NCI-H526 (cell line): Measurements from ENCODE around the gene SLC16A10.
"Not testable (repeated sequence)": the region's sequence is repeated elsewhere in the genome, so short reads cannot be mapped to it uniquely, and the experiment has no call there.

Experiments used
- DNase-seq, 2 experiments: peaks; one replicate each; lab custom pipeline; 2025; lab: John Stamatoyannopoulos, UW

The SLC16A10 gene

GRCh38 chr6:111131018-111131417, 43.7 kb downstream of the SLC16A10 start:
- DNase-seq: not testable (repeated sequence)

- DNase-seq: not testable (repeated sequence)
Measured at GRCh38 chr6:111132669-111133068, 45.4 kb downstream of the SLC16A10 start.

DNA sequence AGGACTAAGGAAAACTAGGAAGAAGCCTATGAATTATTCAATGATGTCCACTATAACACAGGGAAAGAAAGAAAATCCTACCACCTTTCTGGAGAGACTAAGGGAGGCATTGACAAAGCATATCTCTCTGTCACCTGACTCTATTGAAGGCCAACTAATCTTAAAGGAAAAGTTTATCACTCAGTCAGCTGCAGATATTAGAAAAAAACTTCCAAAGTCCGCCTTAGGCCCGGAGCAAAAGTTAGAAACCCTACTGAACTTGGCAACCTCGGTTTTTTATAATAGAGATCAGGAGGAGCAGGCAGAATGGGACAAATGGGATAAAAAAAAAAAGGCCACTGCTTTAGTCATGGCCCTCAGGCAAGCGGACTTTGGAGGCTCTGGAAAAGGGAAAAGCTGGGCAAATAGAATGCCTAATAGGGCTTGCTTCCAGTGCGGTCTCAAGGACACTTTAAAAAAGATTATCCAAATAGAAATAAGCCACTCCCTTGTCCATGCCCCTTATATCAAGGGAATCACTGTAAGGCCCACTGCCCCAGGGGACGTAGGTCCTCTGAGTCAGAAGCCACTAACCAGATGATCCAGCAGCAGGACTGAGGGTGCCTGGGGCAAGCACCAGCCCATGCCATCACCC, 47.0 kb downstream of the SLC16A10 start:
- not testable (repeated sequence) for DNase-seq

- not testable (repeated sequence) for DNase-seq
Measured at GRCh38 chr6:111137489-111138093, 50.3 kb downstream of the SLC16A10 start.

DNA sequence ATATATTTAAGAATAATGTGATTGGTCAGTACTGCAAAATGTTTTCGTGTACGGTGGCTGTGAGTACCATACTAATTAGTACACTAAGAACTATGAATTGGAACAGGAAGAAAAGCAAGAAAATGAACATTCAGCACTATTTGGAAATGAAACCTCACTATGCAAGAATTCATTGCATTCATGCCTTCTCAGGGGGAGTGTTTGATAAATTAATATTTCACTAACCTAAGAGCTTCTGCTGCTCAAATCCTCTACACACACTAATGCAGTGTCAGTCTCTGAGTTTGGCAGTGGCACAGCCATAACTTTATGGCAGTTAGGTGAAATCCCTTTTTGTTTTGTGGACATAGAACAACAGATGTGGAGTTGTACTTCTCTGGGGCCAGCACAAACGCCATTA, 60.1 kb downstream of the SLC16A10 start:
- no peak for DNase-seq

DNA sequence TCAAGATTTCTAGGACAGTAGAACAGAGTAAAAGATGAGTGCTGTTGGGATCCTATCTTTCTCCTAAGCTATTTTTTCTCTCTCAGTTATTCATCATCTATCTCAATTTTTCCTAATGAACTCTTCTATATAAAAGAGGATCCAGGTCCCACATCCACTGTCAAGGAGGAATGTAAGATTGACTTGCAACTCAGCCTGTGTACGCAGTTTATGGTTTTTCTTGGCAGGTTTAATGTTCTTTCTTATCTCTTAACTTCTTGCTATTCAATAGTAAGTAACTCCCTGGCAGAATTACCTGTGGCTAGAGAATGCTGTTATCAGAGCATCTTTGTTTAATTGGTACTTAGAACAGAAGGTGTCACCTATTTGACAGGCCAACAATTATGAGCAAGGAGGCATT, 60.8 kb downstream of the SLC16A10 start:
- no peak for DNase-seq

GRCh38 chr6:111150577-111150976, 63.3 kb downstream of the SLC16A10 start:
- no peak for DNase-seq

DNA sequence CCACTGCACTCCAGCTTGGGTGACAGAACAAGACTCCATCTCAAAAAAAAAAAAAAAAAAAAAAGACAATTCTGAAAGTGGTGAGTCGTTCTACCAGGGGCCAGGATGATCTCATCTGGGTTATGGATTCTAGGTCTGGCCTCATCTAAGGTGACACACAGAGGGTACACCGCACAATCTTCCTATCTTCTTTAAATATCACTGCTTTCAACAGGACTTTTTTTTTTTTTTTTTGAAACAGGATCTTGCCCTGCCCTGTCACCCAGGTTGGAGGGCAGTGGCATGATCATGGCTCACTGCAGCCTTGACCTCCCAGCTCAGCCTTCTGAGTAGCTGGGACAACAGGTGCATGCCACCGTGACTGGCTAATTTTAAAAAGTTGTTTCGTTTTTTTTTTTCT, 67.7 kb downstream of the SLC16A10 start:
- DNase-seq: no peak

DNA sequence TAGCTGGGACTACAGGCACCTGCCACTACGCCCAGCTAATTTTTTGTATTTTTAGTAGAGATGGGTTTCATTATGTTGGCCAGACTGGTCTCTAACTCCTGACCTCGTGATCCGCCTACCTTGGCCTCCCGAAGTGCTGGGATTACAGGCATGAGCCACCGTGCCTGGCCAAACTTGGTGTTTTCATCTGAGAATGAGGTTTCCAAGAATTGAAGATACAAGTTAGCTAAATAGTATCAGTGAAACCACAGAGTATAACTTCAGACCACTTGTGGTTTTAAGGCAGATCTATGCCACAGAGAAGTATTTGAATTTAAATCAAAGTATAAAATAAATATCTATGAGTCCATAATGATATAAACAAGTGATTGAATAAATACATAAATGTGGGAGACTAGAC, 70.1 kb downstream of the SLC16A10 start:
- DNase-seq: no peak

DNA sequence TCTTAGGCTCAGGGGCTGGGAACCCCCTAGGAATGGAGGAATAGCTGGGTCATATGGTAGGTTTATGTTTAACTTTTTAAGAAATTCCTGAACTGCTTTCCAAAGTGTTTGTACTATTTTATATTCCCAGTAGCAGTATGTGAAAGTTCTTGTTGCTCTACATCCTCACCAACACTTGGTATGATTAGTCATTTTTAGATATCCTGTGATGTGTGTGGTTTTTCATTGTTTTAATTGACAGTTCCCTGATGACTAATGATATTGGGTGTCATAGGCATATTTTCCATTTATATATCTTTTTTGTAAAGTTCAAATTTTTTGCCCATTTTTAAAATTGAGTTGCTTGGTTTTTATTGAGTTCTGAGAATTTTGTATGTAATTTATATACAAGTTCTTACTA, 72.3 kb downstream of the SLC16A10 start:
- no peak for DNase-seq

GRCh38 chr6:111161650-111162049, 74.3 kb downstream of the SLC16A10 start:
- DNase-seq: no peak

- DNase-seq: no peak
Measured at GRCh38 chr6:111162504-111162903, 75.2 kb downstream of the SLC16A10 start.

DNA sequence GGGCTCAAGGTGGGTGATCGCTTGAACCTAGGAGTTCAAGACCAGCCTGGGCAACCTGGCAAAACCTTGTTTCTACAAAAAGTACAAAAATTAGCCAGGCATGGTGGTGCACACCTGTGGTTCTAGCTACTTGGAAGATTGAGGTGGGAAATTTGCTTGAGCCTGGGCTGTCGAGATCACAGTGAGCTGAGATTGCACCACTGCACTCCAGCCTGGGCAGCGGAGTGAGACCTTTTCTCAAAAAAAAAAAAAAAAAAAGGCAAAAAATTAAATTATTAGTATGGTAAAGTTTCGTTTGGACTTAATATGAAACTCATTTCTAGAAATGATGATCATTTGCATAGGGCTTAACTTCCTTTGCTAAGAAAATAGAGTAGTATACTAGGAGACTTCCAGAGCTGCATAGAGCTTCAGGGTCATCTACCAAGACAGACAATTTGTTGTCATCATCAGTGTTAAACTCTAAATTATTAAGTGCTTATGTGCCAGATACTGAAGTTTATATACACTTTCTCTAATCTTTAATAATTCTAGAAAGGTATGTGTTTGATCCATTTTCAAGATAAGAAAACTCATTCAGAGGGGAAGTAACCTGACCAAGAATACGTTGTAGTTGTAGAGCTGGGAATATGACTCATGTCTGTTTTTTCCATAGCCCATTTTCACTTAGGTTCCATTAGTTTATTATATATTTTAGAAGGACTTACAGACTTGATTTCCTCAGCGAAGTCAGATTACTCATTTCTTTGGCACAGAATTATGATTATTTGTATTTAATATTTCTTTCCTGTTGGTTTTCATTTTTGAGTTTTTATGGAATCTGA, 84.5 kb downstream of the SLC16A10 start:
- DNase-seq: no peak

DNA sequence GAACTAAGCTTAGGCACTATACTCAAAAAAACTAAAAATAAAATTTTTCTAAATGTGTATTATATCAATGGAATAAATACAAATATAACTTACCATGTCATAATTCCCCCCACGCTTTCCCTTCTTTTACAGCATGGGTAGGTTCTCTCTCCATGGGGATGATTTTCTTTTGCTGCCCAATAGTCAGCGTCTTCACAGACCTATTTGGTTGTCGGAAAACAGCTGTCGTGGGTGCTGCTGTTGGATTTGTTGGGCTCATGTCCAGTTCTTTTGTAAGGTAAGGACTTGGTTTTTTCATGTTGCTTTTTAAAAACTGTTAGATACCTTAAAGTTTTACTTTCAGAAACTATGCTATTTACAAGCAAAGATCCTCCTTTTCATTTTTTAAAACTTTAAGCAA, 85.3 kb downstream of the SLC16A10 start:
- DNase-seq: no peak

- no peak for DNase-seq
Measured at GRCh38 chr6:111173341-111173740, 86.0 kb downstream of the SLC16A10 start.

DNA sequence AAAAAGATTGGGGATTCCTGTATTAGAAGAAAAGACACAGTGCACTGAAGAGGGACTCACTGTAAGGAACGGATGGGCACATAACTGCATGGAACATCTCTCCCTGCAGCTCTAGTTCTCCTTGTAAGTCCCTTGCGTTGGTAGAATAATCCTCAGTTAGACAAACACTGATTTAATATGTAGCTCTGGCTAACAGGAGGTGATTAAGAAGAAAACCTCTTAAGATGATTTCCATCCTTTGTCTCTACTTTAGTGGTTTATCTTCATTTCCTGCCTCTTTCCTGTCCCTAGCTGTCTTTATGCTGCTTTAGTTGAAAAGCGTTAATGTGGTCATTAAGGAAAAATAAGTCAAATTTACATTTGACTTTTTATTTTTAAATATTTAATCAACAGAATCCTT, 86.6 kb downstream of the SLC16A10 start:
- DNase-seq: no peak

- DNase-seq: no peak
Measured at GRCh38 chr6:111175109-111175508, 87.8 kb downstream of the SLC16A10 start.

GRCh38 chr6:111176038-111176759, 88.9 kb downstream of the SLC16A10 start:
- DNase-seq: no peak

DNA sequence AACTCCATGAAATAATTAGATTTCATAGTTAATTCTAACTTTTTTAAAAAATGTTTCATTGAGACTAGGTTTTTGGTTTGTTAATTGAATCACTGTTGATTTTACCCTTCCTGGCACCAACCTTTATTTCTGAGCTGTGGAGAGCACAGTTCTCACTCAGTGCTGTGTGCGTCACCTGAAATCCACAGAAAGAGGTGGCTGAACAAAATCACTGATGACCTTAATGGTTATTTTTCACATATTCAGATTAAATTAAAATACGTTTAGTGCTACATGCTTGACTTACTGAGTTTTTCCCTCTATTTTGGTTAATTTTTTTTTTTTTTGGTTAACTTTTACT, 89.4 kb downstream of the SLC16A10 start:
- DNase-seq: no peak

DNA sequence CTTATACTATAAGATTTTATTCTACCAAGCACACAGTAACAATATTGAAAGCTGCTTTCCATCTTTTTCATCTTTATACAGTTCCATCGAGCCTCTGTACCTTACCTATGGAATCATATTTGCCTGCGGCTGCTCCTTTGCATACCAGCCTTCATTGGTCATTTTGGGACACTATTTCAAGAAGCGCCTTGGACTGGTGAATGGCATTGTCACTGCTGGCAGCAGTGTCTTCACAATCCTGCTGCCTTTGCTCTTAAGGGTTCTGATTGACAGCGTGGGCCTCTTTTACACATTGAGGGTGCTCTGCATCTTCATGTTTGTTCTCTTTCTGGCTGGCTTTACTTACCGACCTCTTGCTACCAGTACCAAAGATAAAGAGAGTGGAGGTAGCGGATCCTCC, 89.8 kb downstream of the SLC16A10 start:
- peak in 1 of 2 experiments; percentile 11 for DNase-seq

DNA sequence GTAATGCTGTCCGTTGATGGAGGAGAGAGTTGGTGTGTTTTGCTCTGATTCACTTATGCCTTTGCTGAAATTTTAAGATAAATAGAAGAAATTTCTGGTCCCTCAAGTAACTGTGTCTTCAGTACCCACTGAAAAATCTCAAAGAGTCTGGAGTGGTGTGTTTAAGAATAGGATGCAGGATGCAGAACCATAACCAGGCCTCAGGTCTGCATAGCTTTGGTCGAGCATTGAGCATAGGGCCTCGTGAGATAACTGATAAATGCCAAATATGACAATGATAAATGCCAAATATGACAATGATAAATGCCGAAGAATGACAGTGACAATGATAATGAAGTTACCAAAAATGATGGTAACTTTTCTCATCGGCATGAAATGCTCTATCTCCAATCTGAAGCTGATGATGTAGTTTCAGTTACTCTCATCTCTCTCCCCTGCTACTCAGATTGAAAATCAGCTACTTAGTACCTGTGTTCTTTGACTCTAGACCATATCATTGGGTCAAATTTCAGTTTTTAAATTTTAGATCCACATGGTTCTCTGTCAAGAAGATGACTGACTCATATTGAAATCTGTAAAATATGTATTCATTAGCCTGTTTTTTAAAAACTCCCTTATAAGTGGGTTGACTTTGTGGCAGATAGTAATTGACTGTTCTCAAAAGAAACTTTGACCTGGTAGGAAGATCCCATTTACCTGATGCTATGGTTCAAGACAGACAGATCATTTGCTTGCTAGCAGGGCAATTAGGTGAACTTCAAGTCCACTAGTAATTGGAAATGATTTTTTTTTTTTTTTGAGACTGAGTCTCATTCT, 96.6 kb downstream of the SLC16A10 start:
- DNase-seq: no peak
